Measurements from ENCODE around the gene TTLL10. TPM values are rescaled to one million over a fixed set of nuclear protein-coding genes. Genes with fewer than 3 reads are reported as not detected.

The TTLL10 gene
- total and polyA plus RNA-seq, 2 donors: 0.08 TPM; not detected in 1

DNA sequence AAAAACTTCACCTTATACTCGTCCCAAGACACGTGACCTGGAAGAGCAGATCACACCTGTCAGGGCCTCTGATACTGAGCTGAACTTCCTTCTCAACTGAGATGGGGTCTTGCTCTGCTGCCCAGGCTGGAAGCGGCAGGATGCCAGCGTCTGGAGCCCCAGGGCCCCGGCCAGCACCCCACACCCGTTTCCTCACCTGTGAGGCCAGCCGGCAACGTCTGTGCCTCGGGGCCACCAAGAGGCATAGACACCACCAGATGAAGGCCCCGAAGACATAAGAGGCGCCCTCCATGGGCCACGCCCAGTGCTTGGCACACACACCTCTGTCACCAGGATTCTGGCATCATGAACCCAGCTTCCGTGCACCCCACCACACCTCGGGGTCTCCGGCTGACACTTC, 49.6 kb downstream of the TTLL10 start:
- 95% methylated on average over 15 of the region's 15 CpGs for WGBS

DNA sequence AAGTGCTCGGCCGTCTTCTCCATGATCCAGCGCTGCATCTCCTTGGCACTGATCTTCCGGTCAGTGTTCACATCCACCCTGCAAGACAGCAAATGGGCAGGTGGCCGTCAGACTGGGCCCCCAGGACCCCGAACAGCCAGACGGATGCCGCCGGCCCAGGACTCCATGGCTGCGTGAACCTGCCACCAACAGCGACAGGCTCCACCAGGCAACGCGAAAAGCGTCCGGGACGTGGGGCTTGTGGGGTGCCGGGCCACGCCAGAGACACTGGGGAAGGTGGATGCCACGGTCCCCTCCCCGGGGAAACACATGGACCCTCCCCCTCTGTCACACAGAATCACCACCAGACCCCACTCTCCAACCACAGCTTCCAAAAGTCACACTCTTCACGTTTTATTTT, 50.2 kb downstream of the TTLL10 start:
- no peak for DNase-seq (ENCODE audit: extremely low spot score)
- Histone ChIP-seq H3K4me1 (ENCODE audit: insufficient read depth) (no peaks in the 10 kb centered on the region), H3K36me3 (ENCODE audit: insufficient read depth) (peaks cover 6% of the 10 kb centered on the region), H3K27ac (ENCODE audit: low read depth) (no peak overlapping the region), H3K4me3 (ENCODE audit: low read depth, low read length) (no peak overlapping the region)
- WGBS: 93% methylated on average over 21 of the region's 21 CpGs

More for the DNA sequence above, 49.6 kb downstream of the TTLL10 start:
- Histone ChIP-seq H3K27ac (ENCODE audit: low read depth) (no peak overlapping the region), H3K36me3 (ENCODE audit: insufficient read depth) (peaks cover 6% of the 10 kb centered on the region), H3K4me1 (ENCODE audit: insufficient read depth) (no peaks in the 10 kb centered on the region), H3K4me3 (ENCODE audit: low read depth, low read length) (no peak overlapping the region)
- no peak for DNase-seq (ENCODE audit: extremely low spot score)

GRCh38 chr1:1225238-1225845, 51.7 kb downstream of the TTLL10 start:
- H3K4me3 ChIP-seq (ENCODE audit: low read depth, low read length): no peak overlapping the region
- no peaks in the 10 kb centered on the region for H3K4me1 ChIP-seq (ENCODE audit: insufficient read depth)
- H3K27ac ChIP-seq (ENCODE audit: low read depth): no peak overlapping the region
- H3K36me3 ChIP-seq (ENCODE audit: insufficient read depth): peaks cover 6% of the 10 kb centered on the region
- 88% methylated on average over 34 of the region's 34 CpGs for WGBS
- no peak for DNase-seq (ENCODE audit: extremely low spot score)

DNA sequence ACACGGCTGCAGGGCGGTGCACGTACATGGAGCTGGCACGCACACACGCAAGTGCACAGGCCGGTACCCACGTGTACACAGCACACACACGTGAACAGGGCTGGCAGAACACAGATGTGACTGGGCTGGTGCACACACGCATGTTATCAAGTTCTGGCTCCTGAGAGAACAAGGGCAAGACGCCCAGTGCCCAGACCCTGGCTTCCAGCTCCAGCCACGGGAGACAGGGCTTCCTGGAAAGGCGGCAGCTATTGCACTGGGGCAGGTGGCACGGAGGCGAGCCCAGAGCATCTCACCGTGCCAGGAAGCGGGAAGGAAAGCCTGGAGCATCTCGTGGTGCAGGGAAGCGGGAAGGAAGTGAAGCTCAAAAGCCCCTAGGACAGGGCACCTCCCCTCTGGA, 52.2 kb downstream of the TTLL10 start:
- no peak overlapping the region for H3K27ac ChIP-seq (ENCODE audit: low read depth)
- no peaks in the 10 kb centered on the region for H3K4me1 ChIP-seq (ENCODE audit: insufficient read depth)
- 87% methylated on average over 18 of the region's 18 CpGs for WGBS
- no peak overlapping the region for H3K4me3 ChIP-seq (ENCODE audit: low read depth, low read length)
- DNase-seq (ENCODE audit: extremely low spot score): no peak
- H3K36me3 ChIP-seq (ENCODE audit: insufficient read depth): peaks cover 4% of the 10 kb centered on the region

DNA sequence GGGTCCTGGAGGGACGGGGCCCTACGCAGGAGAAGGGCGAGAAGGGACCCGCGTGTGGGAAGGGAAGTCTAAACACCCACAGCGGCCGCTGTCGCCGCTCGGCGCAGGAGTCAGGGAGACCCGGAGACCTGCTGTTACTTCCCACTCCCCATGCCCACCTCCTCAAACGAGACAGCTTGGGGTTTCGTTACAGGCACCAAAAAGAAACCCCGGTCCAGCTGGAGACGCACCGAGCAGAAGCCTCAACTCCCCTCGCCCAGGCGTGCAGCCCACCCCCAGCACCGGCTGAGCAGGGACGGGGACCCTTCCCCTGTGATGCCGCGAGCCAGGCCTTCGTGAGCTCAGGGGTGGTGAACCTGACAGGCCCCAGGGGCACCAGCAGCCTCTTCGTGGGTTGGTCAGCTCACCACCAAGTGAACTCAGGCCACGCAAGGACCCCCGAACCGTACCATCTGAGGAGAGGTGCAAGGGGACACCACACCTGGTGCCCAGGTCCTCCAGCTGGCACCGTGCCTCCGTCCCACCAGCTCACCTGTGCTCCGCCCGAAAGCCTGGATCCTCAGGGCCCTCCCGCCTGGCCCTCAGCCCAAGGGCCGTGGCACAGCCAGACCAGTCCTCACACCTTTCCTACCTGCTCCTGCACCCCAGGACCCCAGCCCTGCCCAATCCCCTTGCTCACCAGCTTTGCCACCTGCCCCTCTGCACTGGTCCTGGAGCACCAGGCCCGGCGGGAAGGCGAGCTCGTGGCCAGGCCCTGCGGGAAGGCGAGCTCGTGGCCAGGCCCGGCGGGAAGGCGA, 53.1 kb downstream of the TTLL10 start:
- WGBS: 90% methylated on average over 44 of the region's 44 CpGs

GRCh38 chr1:1227386-1227785, 53.7 kb downstream of the TTLL10 start:
- H3K27ac ChIP-seq (ENCODE audit: low read depth): no peak overlapping the region
- no peak overlapping the region for H3K4me3 ChIP-seq (ENCODE audit: low read depth, low read length)
- H3K4me1 ChIP-seq (ENCODE audit: insufficient read depth): no peaks in the 10 kb centered on the region
- no peak for DNase-seq (ENCODE audit: extremely low spot score)
- H3K36me3 ChIP-seq (ENCODE audit: insufficient read depth): peaks cover 2% of the 10 kb centered on the region
- WGBS: 97% methylated on average over 25 of the region's 25 CpGs

More for the DNA sequence above, 53.1 kb downstream of the TTLL10 start:
- Histone ChIP-seq H3K4me3 (ENCODE audit: low read depth, low read length) (no peak overlapping the region), H3K27ac (ENCODE audit: low read depth) (no peak overlapping the region), H3K4me1 (ENCODE audit: insufficient read depth) (no peaks in the 10 kb centered on the region), H3K36me3 (ENCODE audit: insufficient read depth) (peaks cover 2% of the 10 kb centered on the region)
- DNase-seq (ENCODE audit: extremely low spot score): no peak

- Histone ChIP-seq H3K4me3 (ENCODE audit: low read depth, low read length) (no peak overlapping the region), H3K36me3 (ENCODE audit: insufficient read depth) (peaks cover 2% of the 10 kb centered on the region), H3K27ac (ENCODE audit: low read depth) (no peak overlapping the region), H3K4me1 (ENCODE audit: insufficient read depth) (no peaks in the 10 kb centered on the region)
- DNase-seq (ENCODE audit: extremely low spot score): no peak
- WGBS: 91% methylated on average over 30 of the region's 30 CpGs
These were observed 54.5 kb downstream of the TTLL10 start for GRCh38 chr1:1228187-1228586.

- Histone ChIP-seq H3K4me3 (ENCODE audit: low read depth, low read length) (no peak overlapping the region), H3K4me1 (ENCODE audit: insufficient read depth) (no peaks in the 10 kb centered on the region), H3K27ac (ENCODE audit: low read depth) (no peak overlapping the region), H3K36me3 (ENCODE audit: insufficient read depth) (peaks cover 2% of the 10 kb centered on the region)
- WGBS: 88% methylated on average over 28 of the region's 28 CpGs
- DNase-seq (ENCODE audit: extremely low spot score): no peak
These were observed 55.1 kb downstream of the TTLL10 start for GRCh38 chr1:1228596-1229321.

DNA sequence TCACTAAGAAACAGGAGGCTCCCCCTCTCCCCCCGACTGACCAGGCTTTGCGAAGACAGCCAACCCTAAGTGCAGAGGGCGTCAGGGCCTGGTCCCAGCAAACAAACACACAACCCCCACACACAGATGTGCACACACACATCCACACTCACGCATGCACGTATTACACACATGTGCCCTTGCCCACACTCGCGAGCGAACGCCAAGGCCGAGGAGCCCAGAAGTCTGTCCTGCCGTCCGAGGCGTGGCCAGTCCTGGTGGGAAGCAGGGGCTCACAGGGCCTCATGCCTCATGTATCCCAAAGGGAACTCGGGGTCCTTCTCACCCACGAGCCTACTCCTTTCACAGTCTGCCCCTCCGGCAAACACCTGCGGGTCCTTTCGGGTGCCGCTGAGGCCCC, 56.1 kb downstream of the TTLL10 start:
- no peak overlapping the region for H3K4me3 ChIP-seq (ENCODE audit: low read depth, low read length)

GRCh38 chr1:1230656-1231399, 57.1 kb downstream of the TTLL10 start:
- H3K4me3 ChIP-seq (ENCODE audit: low read depth, low read length): peak overlapping the region; percentile 83
- no peaks in the 10 kb centered on the region for H3K4me1 ChIP-seq (ENCODE audit: insufficient read depth)
- no peak overlapping the region for H3K27ac ChIP-seq (ENCODE audit: low read depth)
- WGBS: 11% methylated on average over 24 of the region's 24 CpGs
- peaks cover 2% of the 10 kb centered on the region for H3K36me3 ChIP-seq (ENCODE audit: insufficient read depth)
- no peak for DNase-seq (ENCODE audit: extremely low spot score)

More for the DNA sequence above, 56.1 kb downstream of the TTLL10 start:
- WGBS: 91% methylated on average over 19 of the region's 19 CpGs
- Histone ChIP-seq H3K27ac (ENCODE audit: low read depth) (no peak overlapping the region), H3K36me3 (ENCODE audit: insufficient read depth) (peaks cover 2% of the 10 kb centered on the region), H3K4me1 (ENCODE audit: insufficient read depth) (no peaks in the 10 kb centered on the region)
- DNase-seq (ENCODE audit: extremely low spot score): no peak

DNA sequence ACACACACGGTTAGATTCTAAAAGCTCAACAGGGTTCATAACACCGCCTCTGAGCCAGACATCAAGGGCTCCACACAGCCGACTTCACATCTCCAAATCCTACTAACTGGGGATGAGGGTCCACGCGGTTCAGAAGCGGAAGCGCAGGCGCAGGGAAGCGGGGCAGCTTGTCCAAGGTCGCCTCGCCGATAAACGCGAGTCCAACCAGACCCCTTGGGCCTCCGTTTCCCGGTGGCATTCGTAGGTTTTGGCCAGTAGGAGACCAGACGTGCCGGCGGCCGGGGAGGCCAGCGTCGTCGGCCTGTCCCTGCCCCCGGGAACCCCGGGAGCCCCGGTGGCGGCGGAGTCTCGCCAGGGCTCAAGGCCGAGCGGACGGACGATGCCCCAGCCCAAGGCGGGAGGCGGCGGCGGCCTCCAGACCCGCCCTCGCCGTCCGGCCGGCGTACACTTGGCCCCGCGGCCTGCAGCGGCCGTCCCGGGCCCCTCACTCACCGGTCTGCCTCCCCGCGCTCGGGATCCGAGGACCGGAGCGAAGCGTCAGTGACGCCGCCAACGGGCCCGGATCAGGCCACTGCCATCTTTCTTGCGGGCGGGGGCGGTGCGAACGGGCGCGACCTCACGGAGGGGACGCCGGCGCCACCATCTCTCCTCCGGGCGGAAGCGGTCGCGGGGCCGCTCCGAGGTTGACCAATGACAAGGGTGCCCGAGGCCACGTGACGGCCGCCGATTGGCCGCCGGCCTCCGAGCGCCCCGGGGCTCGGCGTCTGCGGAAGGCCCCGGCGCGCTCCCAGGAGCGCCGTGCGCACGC, 57.9 kb downstream of the TTLL10 start, which contains the start of gene SDF4:
Gene SDF4, minus strand, starts transcription at position 602 of the 808 bp plus-strand sequence. CDS start 3,229 bp downstream, outside the sequence.
- peak within 1 kb of the TSS; percentile 90 for H3K27ac ChIP-seq (ENCODE audit: low read depth)
- peaks cover 2% of the 10 kb centered on the region for H3K36me3 ChIP-seq (ENCODE audit: insufficient read depth)
- H3K4me1 ChIP-seq (ENCODE audit: insufficient read depth): no peaks in the 10 kb centered on the region
- H3K4me3 ChIP-seq (ENCODE audit: low read depth, low read length): peak within 1 kb of the TSS; percentile 83
- DNase-seq (ENCODE audit: extremely low spot score): peak; percentile 82
- under 1% methylated on average over 99 of the region's 99 CpGs for WGBS

DNA sequence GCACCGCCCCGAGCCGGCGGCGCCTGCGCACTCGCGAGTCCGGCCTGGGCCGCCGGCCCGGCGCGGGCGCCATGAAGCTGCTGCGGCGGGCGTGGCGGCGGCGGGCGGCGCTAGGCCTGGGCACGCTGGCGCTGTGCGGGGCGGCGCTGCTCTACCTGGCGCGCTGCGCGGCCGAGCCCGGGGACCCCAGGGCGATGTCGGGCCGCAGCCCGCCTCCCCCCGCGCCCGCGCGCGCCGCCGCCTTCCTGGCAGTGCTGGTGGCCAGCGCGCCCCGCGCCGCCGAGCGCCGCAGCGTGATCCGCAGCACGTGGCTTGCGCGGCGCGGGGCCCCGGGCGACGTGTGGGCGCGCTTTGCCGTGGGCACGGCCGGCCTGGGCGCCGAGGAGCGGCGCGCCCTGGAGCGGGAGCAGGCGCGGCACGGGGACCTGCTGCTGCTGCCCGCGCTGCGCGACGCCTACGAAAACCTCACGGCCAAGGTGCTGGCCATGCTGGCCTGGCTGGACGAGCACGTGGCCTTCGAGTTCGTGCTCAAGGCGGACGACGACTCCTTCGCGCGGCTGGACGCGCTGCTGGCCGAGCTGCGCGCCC, 58.6 kb downstream of the TTLL10 start, which contains the start of gene B3GALT6:
Gene B3GALT6, plus strand, starts transcription at position 30 of the 588 bp plus-strand sequence. Its CDS starts 42 bp downstream, at position 72.
- Histone ChIP-seq H3K4me3 (ENCODE audit: low read depth, low read length) (peak within 1 kb of the TSS; percentile 83), H3K4me1 (ENCODE audit: insufficient read depth) (no peaks in the 10 kb centered on the region), H3K36me3 (ENCODE audit: insufficient read depth) (peaks cover 2% of the 10 kb centered on the region), H3K27ac (ENCODE audit: low read depth) (peak within 1 kb of the TSS; percentile 90)
- 6% methylated on average over 100 of the region's 100 CpGs for WGBS
- DNase-seq (ENCODE audit: extremely low spot score): no peak

Data from urinary bladder (tissue), 4 donors.